Measurements from ENCODE around the gene ELOVL7. TPM values are rescaled to one million over a fixed set of nuclear protein-coding genes. Genes with fewer than 3 reads are reported as not detected.

ELOVL7 gene
- polyA plus RNA-seq, 1 of the 3 experiments (the other 2 are of a cell fraction) = 0.07 TPM

DNA sequence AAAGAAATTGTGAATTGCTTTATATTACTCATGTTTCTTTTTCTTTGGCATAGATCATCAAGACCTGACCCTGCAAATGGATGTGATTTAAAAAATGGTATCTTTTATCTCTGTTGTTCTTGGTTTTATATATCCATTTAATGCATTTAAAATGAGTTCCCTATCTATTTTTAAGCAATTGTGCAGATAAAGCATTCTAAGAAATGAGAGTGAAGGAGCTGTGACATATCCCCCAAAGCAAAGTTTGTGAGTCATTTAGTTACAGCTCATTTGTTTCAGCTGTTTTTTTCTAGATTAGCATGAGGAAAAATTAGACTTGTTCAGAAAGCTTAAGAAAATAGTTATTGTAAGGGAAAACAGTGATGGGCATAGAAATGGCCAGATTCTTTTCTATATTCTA, 7.6 kb upstream of the ELOVL7 start:
- no peaks in the 10 kb centered on the region for H3K79me2 ChIP-seq (ENCODE audit: insufficient read depth)
- H3K4me2 ChIP-seq = no peak overlapping the region
- H3K9me2 ChIP-seq = no peaks in the 10 kb centered on the region
- H3K4me3 ChIP-seq (ENCODE audit: low read depth in 2 of 2, low read length in 1 of 2) = no peak overlapping the region
- H3K9me3 ChIP-seq = no peaks in the 10 kb centered on the region
- no peaks in the 10 kb centered on the region for H3K36me3 ChIP-seq (replicated peaks in 1 of 2; ENCODE audit: control insufficient read depth in 1 of 2, insufficient read depth in 2 of 2, low read length in 1 of 2)
- CTCF ChIA-PET = interaction anchor here (0.7 kb wide), 1 partner anchor 183 kb away, joined by 3 read pairs; no protein-coding TSS in a partner anchor
- H3K27ac ChIP-seq (ENCODE audit: low read depth in 2 of 2, low read length in 1 of 2) = no peak overlapping the region
- H3K4me1 ChIP-seq (ENCODE audit: control insufficient read depth in 1 of 2, insufficient read depth in 2 of 2, low read depth in 1 of 2, low read length in 1 of 2) = no peaks in the 10 kb centered on the region
- DNase-seq = no peak
- H3K9ac ChIP-seq = no peak overlapping the region
- H4K20me1 ChIP-seq (ENCODE audit: insufficient read depth) = no peaks in the 10 kb centered on the region
- H3K27me3 ChIP-seq (ENCODE audit: insufficient read depth) = no peaks in the 10 kb centered on the region
- POLR2A ChIA-PET = no interaction called here
- no peaks in the 10 kb centered on the region for H3F3A ChIP-seq (replicated peaks; ENCODE audit: insufficient read depth)
- H2AFZ ChIP-seq (ENCODE audit: low read depth) = no peak overlapping the region
- no peak for TF ChIP-seq TCF12 (IDR thresholded peaks at IDR 0.05)
- TF ChIP-seq, protein P1, sequence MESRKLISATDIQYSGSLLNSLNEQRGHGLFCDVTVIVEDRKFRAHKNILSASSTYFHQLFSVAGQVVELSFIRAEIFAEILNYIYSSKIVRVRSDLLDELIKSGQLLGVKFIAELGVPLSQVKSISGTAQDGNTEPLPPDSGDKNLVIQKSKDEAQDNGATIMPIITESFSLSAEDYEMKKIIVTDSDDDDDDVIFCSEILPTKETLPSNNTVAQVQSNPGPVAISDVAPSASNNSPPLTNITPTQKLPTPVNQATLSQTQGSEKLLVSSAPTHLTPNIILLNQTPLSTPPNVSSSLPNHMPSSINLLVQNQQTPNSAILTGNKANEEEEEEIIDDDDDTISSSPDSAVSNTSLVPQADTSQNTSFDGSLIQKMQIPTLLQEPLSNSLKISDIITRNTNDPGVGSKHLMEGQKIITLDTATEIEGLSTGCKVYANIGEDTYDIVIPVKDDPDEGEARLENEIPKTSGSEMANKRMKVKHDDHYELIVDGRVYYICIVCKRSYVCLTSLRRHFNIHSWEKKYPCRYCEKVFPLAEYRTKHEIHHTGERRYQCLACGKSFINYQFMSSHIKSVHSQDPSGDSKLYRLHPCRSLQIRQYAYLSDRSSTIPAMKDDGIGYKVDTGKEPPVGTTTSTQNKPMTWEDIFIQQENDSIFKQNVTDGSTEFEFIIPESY (IDR thresholded peaks at IDR 0.05; ENCODE audit: borderline replicate concordance, low read depth) = no peak
- TF ChIP-seq RFX5 (IDR thresholded peaks at IDR 0.05; ENCODE audit: low read length) = no peak
- TF ChIP-seq, protein P2, sequence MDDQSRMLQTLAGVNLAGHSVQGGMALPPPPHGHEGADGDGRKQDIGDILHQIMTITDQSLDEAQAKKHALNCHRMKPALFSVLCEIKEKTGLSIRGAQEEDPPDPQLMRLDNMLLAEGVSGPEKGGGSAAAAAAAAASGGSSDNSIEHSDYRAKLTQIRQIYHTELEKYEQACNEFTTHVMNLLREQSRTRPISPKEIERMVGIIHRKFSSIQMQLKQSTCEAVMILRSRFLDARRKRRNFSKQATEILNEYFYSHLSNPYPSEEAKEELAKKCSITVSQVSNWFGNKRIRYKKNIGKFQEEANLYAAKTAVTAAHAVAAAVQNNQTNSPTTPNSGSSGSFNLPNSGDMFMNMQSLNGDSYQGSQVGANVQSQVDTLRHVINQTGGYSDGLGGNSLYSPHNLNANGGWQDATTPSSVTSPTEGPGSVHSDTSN (IDR thresholded peaks at IDR 0.05) = no peak

- WGBS (ENCODE audit: low lambda C conversion rate) = 81% methylated on average over 1 of the region's 1 CpG
These were observed 2.2 kb upstream of the ELOVL7 start for GRCh38 chr5:60846298-60846697.

GRCh38 chr5:60843386-60843935, 608 bp downstream of the ELOVL7 start:
- Histone ChIP-seq H2AFZ (ENCODE audit: low read depth) (peak overlapping the region; percentile 82; the same call in 1 of the 2 replicates), H3K9me2 (no peaks in the 10 kb centered on the region), H3K27ac (ENCODE audit: low read depth in 2 of 2, low read length in 1 of 2) (no peak overlapping the region), H3K4me3 (ENCODE audit: low read depth in 2 of 2, low read length in 1 of 2) (peak overlapping the region; percentile 68 to 71), H3K9me3 (no peaks in the 10 kb centered on the region), H3K4me1 (ENCODE audit: control insufficient read depth in 1 of 2, insufficient read depth in 2 of 2, low read depth in 1 of 2, low read length in 1 of 2) (peaks cover 0 to 8% of the 10 kb centered on the region in 2 experiments; a peak in 1 of 4 replicates), H3K4me2 (peak overlapping the region; percentile 89), H4K20me1 (ENCODE audit: insufficient read depth) (no peaks in the 10 kb centered on the region), H3K9ac (no peak overlapping the region), H3K79me2 (ENCODE audit: insufficient read depth) (no peaks in the 10 kb centered on the region), H3K27me3 (ENCODE audit: insufficient read depth) (peaks cover 33% of the 10 kb centered on the region; the same call in 1 of the 2 replicates), H3F3A (replicated peaks; ENCODE audit: insufficient read depth) (no peaks in the 10 kb centered on the region), H3K36me3 (replicated peaks in 1 of 2; ENCODE audit: control insufficient read depth in 1 of 2, insufficient read depth in 2 of 2, low read length in 1 of 2) (no peaks in the 10 kb centered on the region)
- ChIA-PET POLR2A (no interaction called here), CTCF (interaction anchor here (1.4 kb wide), 1 partner anchor 57 kb away, joined by 4 read pairs; no protein-coding TSS in a partner anchor)
- DNase-seq = peak; percentile 55
- 2% methylated on average over 26 of the region's 49 CpGs for WGBS (ENCODE audit: low lambda C conversion rate)
- TF ChIP-seq EZH2phosphoT487 (IDR thresholded peaks at IDR 0.05; ENCODE audit: borderline replicate concordance, low read depth) (peak; percentile 23; the same call in 1 of the 2 replicates), FOXM1 (IDR thresholded peaks at IDR 0.05; ENCODE audit: low read depth) (no peak)
- TF ChIP-seq, protein P3, sequence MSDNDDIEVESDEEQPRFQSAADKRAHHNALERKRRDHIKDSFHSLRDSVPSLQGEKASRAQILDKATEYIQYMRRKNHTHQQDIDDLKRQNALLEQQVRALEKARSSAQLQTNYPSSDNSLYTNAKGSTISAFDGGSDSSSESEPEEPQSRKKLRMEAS (IDR thresholded peaks at IDR 0.05; ENCODE audit: low read depth) = no peak

More at GRCh38 chr5:60846298-60846697, 2.2 kb upstream of the ELOVL7 start:
- no peak overlapping the region for H3K9ac ChIP-seq
- H3K9me3 ChIP-seq = no peaks in the 10 kb centered on the region
- H4K20me1 ChIP-seq (ENCODE audit: insufficient read depth) = no peaks in the 10 kb centered on the region
- POLR2A ChIA-PET = no interaction called here
- H3K79me2 ChIP-seq (ENCODE audit: insufficient read depth) = no peaks in the 10 kb centered on the region
- H3K9me2 ChIP-seq = no peaks in the 10 kb centered on the region
- TF ChIP-seq TCF12 (IDR thresholded peaks at IDR 0.05) = no peak
- H2AFZ ChIP-seq (ENCODE audit: low read depth) = no peak overlapping the region
- no peak overlapping the region for H3K4me3 ChIP-seq (ENCODE audit: low read depth in 2 of 2, low read length in 1 of 2)
- H3K4me1 ChIP-seq (ENCODE audit: control insufficient read depth in 1 of 2, insufficient read depth in 2 of 2, low read depth in 1 of 2, low read length in 1 of 2) = peaks cover 0 to 8% of the 10 kb centered on the region in 2 experiments; a peak in 1 of 4 replicates
- H3F3A ChIP-seq (replicated peaks; ENCODE audit: insufficient read depth) = no peaks in the 10 kb centered on the region
- no peaks in the 10 kb centered on the region for H3K36me3 ChIP-seq (replicated peaks in 1 of 2; ENCODE audit: control insufficient read depth in 1 of 2, insufficient read depth in 2 of 2, low read length in 1 of 2)
- no peak overlapping the region for H3K4me2 ChIP-seq
- no peak for DNase-seq
- CTCF ChIA-PET = no interaction called here
- no peak overlapping the region for H3K27ac ChIP-seq (ENCODE audit: low read depth in 2 of 2, low read length in 1 of 2)
- H3K27me3 ChIP-seq (ENCODE audit: insufficient read depth) = peaks cover 33% of the 10 kb centered on the region; the same call in 1 of the 2 replicates
